Effector memory CD8-positive, alpha-beta T cell (primary cell): ENCODE results near the gene RSBN1L.
A peak's percentile ranks its signal among the peaks of the same experiment; 100 is the strongest.

ENCODE experiments used
- ATAC-seq: fragments of 150-1000 bp; cut with Tn5 transposase; replicated peaks from 2 replicates; pipeline ENCODE4 v1.10.0; 2021; ENCODE audit warnings: mild to moderate bottlenecking, moderate library complexity
- DNase-seq, 3 experiments: peaks; one replicate each; pipeline ENCODE4 v3.0.0; 2021
- H3K27ac Mint-ChIP-seq, 2 donors: one replicate each; pipeline ENCODE4 v1.8.0; 2022; ENCODE audit warnings: mild to moderate bottlenecking in 2 of 2, mixed read lengths in 2 of 2, moderate library complexity in 2 of 2
- H3K27me3 Mint-ChIP-seq, 2 donors: one replicate each; pipeline ENCODE4 v1.8.0; 2022; ENCODE audit warnings: mixed read lengths in 2 of 2
- H3K36me3 Mint-ChIP-seq: one replicate; pipeline ENCODE4 v1.8.0; 2022; ENCODE audit warnings: mild to moderate bottlenecking, moderate library complexity, mixed read lengths; ENCODE audit not compliant: insufficient read depth
- H3K4me1 Mint-ChIP-seq, 2 donors: one replicate each; pipeline ENCODE4 v1.8.0; 2022; ENCODE audit warnings: low read depth in 2 of 2, mixed read lengths in 2 of 2
- H3K4me3 Mint-ChIP-seq, 2 donors: one replicate each; pipeline ENCODE4 v1.8.0; 2022; ENCODE audit warnings: mild to moderate bottlenecking in 2 of 2, mixed read lengths in 2 of 2, moderate library complexity in 2 of 2
- H3K9me3 Mint-ChIP-seq, 2 donors: one replicate each; pipeline ENCODE4 v1.8.0; 2022; ENCODE audit warnings: mixed read lengths in 2 of 2

RSBN1L gene

DNA sequence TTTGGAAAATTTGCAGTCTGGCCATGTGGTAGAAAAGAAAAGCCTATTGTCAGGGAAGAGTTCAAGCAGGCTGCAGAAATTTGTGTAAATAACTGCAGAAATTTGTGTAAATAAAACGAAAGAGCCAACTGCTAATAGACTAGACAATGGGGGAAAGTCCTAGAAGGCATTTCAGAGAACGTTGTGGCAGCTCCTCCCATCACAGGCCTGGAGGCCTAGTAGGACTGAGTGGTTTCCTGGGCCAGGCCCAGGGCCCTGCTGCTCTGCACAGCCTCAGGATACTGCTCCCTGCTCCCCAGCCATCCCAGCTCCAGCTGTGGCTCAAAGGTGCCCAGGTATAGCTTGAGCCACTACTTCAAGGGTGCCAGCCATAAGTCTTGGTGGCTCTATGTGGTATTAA lies 50.9 kb downstream of the RSBN1L start:
- Mint-ChIP-seq H3K4me3 (no peak overlapping the region), H3K27ac (peak overlapping the region; percentile 66 to 76), H3K4me1 (peaks cover 13 to 43% of the 10 kb centered on the region in 2 donors), H3K9me3 (no peaks in the 10 kb centered on the region), H3K27me3 (no peaks in the 10 kb centered on the region), H3K36me3 (peaks cover 29% of the 10 kb centered on the region)
- DNase-seq: no peak
- no peak for ATAC-seq

DNA sequence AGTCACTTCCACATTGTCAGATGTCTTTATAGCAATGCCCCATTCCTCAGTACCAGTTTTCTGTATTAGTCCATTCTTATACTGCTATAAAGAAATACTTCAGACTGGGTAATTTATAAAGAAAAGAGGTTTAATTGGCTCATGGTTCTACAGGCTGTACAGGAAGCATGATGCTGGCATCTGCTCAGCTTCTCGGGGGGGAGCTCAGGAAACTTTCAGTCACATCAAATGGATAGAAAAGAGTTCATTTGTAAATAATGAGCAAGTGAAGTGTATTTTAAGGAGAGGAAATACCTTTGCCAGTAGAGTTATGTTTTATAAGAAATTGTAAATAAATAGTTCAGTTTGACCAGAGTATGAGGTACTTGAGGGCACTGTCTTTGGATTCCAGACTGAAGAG lies 51.5 kb downstream of the RSBN1L start:
- DNase-seq (no peak), ATAC-seq (no peak)
- Mint-ChIP-seq H3K4me1 (peaks cover 15 to 43% of the 10 kb centered on the region in 2 donors), H3K27me3 (no peaks in the 10 kb centered on the region), H3K4me3 (no peak overlapping the region), H3K36me3 (peaks cover 29% of the 10 kb centered on the region), H3K9me3 (no peaks in the 10 kb centered on the region), H3K27ac (peak overlapping the region; percentile 66 to 76)

DNA sequence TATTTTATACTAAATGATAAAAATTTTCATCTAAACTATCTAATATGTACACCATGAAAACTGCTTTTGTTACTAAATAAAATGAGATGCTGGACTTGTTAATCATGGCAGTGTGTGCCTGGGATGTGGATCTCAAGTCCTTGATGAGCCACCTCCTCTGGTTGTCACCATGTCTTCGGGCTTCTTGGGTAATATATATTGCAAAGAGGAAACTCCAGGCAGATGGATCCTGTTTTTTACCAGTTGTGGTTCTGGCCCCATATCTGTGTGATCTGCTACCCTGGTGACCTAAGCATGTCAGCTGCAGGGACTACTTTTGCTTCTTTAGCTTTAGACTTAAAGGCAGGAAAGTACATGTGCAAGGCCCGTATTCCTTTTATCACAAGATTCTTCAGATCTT lies 55.8 kb downstream of the RSBN1L start:
- DNase-seq (no peak), ATAC-seq (no peak)
- no peaks in the 10 kb centered on the region for H3K9me3 Mint-ChIP-seq
- H3K4me1 Mint-ChIP-seq: peaks cover 10 to 42% of the 10 kb centered on the region in 2 donors
- no peak overlapping the region for H3K4me3 Mint-ChIP-seq
- peaks cover 19% of the 10 kb centered on the region for H3K36me3 Mint-ChIP-seq
- no peak overlapping the region for H3K27ac Mint-ChIP-seq
- H3K27me3 Mint-ChIP-seq: no peaks in the 10 kb centered on the region

- no peaks in the 10 kb centered on the region for H3K9me3 Mint-ChIP-seq
- H3K27ac Mint-ChIP-seq: peak overlapping the region; percentile 34 to 90
- DNase-seq: no peak
- H3K4me3 Mint-ChIP-seq: no peak overlapping the region
- H3K27me3 Mint-ChIP-seq: no peaks in the 10 kb centered on the region
- ATAC-seq: no peak
- peaks cover 16% of the 10 kb centered on the region for H3K36me3 Mint-ChIP-seq
- H3K4me1 Mint-ChIP-seq: peaks cover 8 to 33% of the 10 kb centered on the region in 2 donors
Observed at GRCh38 chr7:77753173-77753572, 56.9 kb downstream of the RSBN1L start.

GRCh38 chr7:77757589-77757988 lies 61.3 kb downstream of the RSBN1L start:
- DNase-seq (no peak), ATAC-seq (peak; percentile 27)
- H3K27ac Mint-ChIP-seq: peak overlapping the region; percentile 47 to 55
- no peak overlapping the region for H3K4me3 Mint-ChIP-seq
- H3K4me1 Mint-ChIP-seq: peaks cover 4 to 33% of the 10 kb centered on the region in 2 donors
- H3K36me3 Mint-ChIP-seq: no peaks in the 10 kb centered on the region
- no peaks in the 10 kb centered on the region for H3K27me3 Mint-ChIP-seq
- no peaks in the 10 kb centered on the region for H3K9me3 Mint-ChIP-seq

GRCh38 chr7:77759294-77759889 lies 63.1 kb downstream of the RSBN1L start:
- no peaks in the 10 kb centered on the region for H3K36me3 Mint-ChIP-seq
- ATAC-seq: peak; percentile 87
- peak; percentile 77 to 84 (median 81) for DNase-seq
- no peaks in the 10 kb centered on the region for H3K9me3 Mint-ChIP-seq
- no peak overlapping the region for H3K4me3 Mint-ChIP-seq
- H3K4me1 Mint-ChIP-seq: peaks cover 10 to 32% of the 10 kb centered on the region in 2 donors
- peak overlapping the region; percentile 16 to 77 for H3K27ac Mint-ChIP-seq
- H3K27me3 Mint-ChIP-seq: no peaks in the 10 kb centered on the region

DNA sequence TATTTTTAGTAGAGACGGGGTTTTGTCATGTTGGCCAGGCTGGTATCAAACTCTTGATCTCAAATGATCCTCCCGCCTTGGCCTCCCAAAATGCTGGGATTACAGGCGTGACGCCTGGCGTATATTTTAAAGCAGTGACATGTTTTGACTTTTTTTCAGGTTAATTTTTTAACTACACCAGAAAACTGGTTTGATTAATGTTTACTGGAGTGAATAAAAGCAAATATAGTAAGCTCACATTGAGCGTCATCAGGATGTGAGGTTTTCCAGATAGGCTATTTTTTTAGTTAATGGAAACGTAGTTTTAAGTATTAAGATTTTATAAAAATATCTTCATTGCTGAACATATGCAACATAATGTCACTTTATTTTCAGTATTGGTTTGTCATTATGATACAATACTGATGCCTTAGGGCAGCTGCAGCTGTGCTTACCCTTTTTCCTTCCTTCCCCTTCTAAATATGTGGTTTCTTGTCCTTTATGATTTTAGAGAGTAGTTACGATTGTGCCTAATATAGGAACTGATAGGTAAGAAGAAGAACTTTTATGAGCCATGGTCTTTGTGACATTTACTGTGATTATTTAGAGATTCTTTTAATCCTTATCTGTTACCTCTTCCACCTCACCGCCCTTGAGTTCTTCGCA lies 64.7 kb downstream of the RSBN1L start:
- Mint-ChIP-seq H3K9me3 (no peaks in the 10 kb centered on the region), H3K27ac (no peak overlapping the region), H3K27me3 (no peaks in the 10 kb centered on the region), H3K36me3 (peaks cover 7% of the 10 kb centered on the region), H3K4me3 (no peak overlapping the region), H3K4me1 (peaks cover 13 to 36% of the 10 kb centered on the region in 2 donors)
- ATAC-seq: no peak
- no peak for DNase-seq

DNA sequence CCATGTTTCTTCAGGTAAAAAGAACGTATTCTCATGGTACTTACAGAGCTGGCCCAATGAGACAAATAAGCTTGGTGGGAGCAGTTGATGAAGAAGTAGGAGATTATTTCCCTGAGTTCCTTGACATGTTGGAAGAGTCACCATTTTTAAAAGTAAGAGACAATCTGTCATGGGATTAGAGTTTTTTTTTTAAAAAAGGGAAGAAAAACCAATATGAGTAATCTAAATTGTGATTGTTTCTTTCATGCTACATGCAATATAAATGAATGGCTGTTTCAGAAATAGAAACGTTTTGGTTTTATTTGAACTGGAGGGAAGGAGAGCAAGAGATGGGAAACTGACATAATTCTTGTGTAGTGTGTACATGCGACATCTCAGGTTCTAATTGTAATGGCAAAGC lies 69.2 kb downstream of the RSBN1L start:
- H3K9me3 Mint-ChIP-seq: no peaks in the 10 kb centered on the region
- H3K4me1 Mint-ChIP-seq: peaks cover 12 to 37% of the 10 kb centered on the region in 2 donors
- H3K36me3 Mint-ChIP-seq: peaks cover 27% of the 10 kb centered on the region
- DNase-seq (no peak), ATAC-seq (no peak)
- peak overlapping the region in 1 of 2 donors; percentile 76 for H3K27ac Mint-ChIP-seq
- no peak overlapping the region for H3K4me3 Mint-ChIP-seq
- no peaks in the 10 kb centered on the region for H3K27me3 Mint-ChIP-seq

GRCh38 chr7:77765906-77766800 lies 69.9 kb downstream of the RSBN1L start:
- Mint-ChIP-seq H3K27me3 (no peaks in the 10 kb centered on the region), H3K27ac (peak overlapping the region; percentile 21 to 74), H3K36me3 (peaks cover 34% of the 10 kb centered on the region), H3K4me1 (peaks cover 12 to 36% of the 10 kb centered on the region in 2 donors), H3K4me3 (no peak overlapping the region), H3K9me3 (no peaks in the 10 kb centered on the region)
- ATAC-seq (no peak), DNase-seq (no peak)

GRCh38 chr7:77766801-77767605 lies 70.7 kb downstream of the RSBN1L start:
- Mint-ChIP-seq H3K9me3 (no peaks in the 10 kb centered on the region), H3K36me3 (peaks cover 38% of the 10 kb centered on the region), H3K4me3 (no peak overlapping the region), H3K27ac (peak overlapping the region; percentile 21 to 74), H3K27me3 (no peaks in the 10 kb centered on the region), H3K4me1 (peaks cover 12 to 36% of the 10 kb centered on the region in 2 donors)
- ATAC-seq (no peak), DNase-seq (no peak)

GRCh38 chr7:77770316-77770715 lies 74.1 kb downstream of the RSBN1L start:
- DNase-seq (no peak), ATAC-seq (no peak)
- no peak overlapping the region for H3K4me3 Mint-ChIP-seq
- H3K36me3 Mint-ChIP-seq: peaks cover 59% of the 10 kb centered on the region
- H3K9me3 Mint-ChIP-seq: no peaks in the 10 kb centered on the region
- no peak overlapping the region for H3K27ac Mint-ChIP-seq
- H3K4me1 Mint-ChIP-seq: peaks cover 2 to 18% of the 10 kb centered on the region in 2 donors
- no peaks in the 10 kb centered on the region for H3K27me3 Mint-ChIP-seq

DNA sequence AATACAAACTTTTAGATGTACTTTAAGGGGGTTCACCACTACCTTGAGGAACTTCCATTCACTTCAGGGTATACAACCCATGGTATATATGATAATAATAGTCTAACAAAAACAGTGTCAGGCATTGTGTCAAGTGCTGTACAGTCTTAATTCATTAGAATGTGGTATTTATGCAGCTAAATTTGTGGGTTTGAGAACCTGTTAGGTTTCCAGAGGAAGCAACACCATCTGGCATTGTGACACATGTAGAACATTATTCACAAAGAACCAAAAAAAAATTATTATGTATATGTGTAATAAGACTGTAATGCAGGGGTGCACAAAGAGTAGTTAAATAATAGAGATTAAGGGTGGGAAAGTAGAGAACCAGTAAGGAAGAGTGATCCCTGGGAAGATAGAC lies 75.6 kb downstream of the RSBN1L start:
- Mint-ChIP-seq H3K9me3 (no peaks in the 10 kb centered on the region), H3K27ac (peak overlapping the region in 1 of 2 donors; percentile 4), H3K27me3 (no peaks in the 10 kb centered on the region), H3K4me1 (peaks cover 2 to 9% of the 10 kb centered on the region in 2 donors), H3K36me3 (peaks cover 56% of the 10 kb centered on the region), H3K4me3 (no peak overlapping the region)
- DNase-seq (no peak), ATAC-seq (no peak)

DNA sequence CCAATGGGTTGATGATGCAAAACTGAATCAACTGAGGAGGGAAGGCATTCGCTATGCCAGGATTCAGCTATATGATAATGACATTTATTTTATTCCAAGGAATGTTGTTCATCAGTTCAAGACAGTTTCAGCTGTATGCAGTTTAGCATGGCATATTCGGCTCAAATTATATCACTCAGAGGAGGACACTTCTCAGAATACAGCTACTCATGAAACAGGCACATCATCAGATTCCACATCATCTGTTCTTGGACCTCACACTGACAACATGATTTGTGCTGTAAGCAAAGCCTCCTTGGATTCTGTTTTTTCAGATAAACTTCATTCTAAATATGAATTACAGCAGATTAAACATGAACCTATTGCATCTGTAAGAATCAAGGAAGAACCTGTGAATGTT lies 82.3 kb downstream of the RSBN1L start:
- no peak for ATAC-seq
- H3K9me3 Mint-ChIP-seq: no peaks in the 10 kb centered on the region
- H3K4me3 Mint-ChIP-seq: no peak overlapping the region
- H3K27ac Mint-ChIP-seq: no peak overlapping the region
- peaks cover 55% of the 10 kb centered on the region for H3K36me3 Mint-ChIP-seq
- no peak for DNase-seq
- peaks cover 0 to 4% of the 10 kb centered on the region in 2 donors for H3K4me1 Mint-ChIP-seq
- no peaks in the 10 kb centered on the region for H3K27me3 Mint-ChIP-seq
